ENCODE results near the gene TMEM131. TPM values are rescaled to one million over a fixed set of nuclear protein-coding genes. Genes with fewer than 3 reads are reported as not detected.
A peak's percentile ranks its signal among the peaks of the same experiment; 100 is the strongest.
"Not testable (repeated sequence)": the region's sequence is repeated elsewhere in the genome, so short reads cannot be mapped to it uniquely, and the experiment has no call there.

Gene TMEM131
- total and polyA plus RNA-seq, 10 of the 15 experiments (the other 5 are each of a cell fraction or from before 2014, with no cell fraction given): 6.0 to 48.2 (median 23.2) TPM

DNA sequence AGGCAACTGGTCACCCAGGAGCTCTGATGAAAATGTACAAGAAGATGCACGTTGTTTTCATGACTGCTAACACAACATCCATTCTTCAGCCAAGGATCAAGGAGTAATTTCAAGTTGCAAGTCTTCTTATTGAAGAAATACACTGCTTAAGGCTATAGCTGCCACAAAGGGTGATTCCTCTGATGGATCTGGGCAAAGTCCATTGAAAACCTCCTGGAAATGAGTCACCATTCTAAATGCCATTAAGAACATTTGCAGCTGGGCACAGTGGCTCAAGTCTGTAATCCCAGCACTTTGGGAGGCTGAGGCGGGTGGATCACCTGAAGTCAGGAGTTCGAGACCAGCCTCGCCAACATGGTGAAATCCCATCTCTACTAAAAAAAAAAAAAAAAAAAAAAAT lies 142.7 kb downstream of the TMEM131 start:
- H3K9me3 ChIP-seq (replicated peaks; ENCODE audit: control insufficient read depth, insufficient read depth, low read length); intact Hi-C loops (cut with micrococcal nuclease; ENCODE audit: unreplicated experiment); H3K27me3 ChIP-seq (replicated peaks in 1 of 2; ENCODE audit: control insufficient read depth in 2 of 2, insufficient read depth in 2 of 2, low read length in 1 of 2); FAIRE-seq; ATAC-seq; H3K4me2 ChIP-seq (ENCODE audit: control insufficient read depth, insufficient read depth); CTCF ChIA-PET; in situ Hi-C loops (cut with MboI); H3K9ac ChIP-seq (ENCODE audit: control insufficient read depth, insufficient read depth, low read length); BruUV-seq (replicated peaks); DNase-seq (ENCODE audit: low read depth, low spot score); H3K36me3 ChIP-seq (ENCODE audit: control insufficient read depth in 2 of 2, insufficient read depth in 2 of 2, low read length in 1 of 2); H3K4me3 ChIP-seq; H3K27ac ChIP-seq (ENCODE audit: control insufficient read depth, insufficient read depth); H3K79me2 ChIP-seq (ENCODE audit: control insufficient read depth, insufficient read depth, low read length); H2AFZ ChIP-seq (ENCODE audit: control insufficient read depth, low read depth, low read length); H4K20me1 ChIP-seq (ENCODE audit: control insufficient read depth, insufficient read depth); H3K4me1 ChIP-seq (ENCODE audit: control insufficient read depth, insufficient read depth, low read length): not testable (repeated sequence)
- 100% methylated on average over 2 of the region's 4 CpGs for WGBS (ENCODE audit: insufficient coverage, insufficient replicate concordance, low lambda C conversion rate, missing lambda C conversion rate)
- ChIA-PET RAD21 (ENCODE audit: unreplicated experiment) (interaction anchor here (0.7 kb wide), 1 partner anchor 46 kb away, joined by 3 read pairs; no protein-coding TSS in a partner anchor), POLR2A (interaction anchor here (0.6 kb wide), 1 partner anchor 138 kb away, joined by 4 read pairs; no protein-coding TSS in a partner anchor), SMC1A (ENCODE audit: uncharacterized antibody, unreplicated experiment) (interaction anchor here (1.1 to 1.8 kb wide), 4 partner anchors 17 to 83 kb away, joined by 4 to 5 read pairs (median 4); no protein-coding TSS in a partner anchor)

DNA sequence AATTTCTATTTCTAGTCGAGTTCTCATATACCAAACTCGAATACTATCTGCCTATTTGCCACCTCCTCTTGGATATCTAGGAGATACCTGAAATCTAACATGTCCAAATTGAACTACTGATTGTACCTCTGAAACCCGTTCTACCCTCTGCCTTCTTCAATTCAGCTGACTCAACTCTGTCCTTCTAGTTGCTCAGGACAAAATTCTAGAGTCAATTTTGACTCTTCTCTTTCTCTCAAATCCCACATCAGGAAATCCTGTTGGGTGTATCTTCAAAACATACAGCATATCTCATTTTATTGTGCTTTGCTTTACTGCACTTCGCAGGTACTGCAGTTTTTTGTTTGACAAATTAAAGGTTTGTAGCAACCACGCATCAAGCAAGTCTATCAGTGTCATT lies 144.6 kb downstream of the TMEM131 start:
- Histone ChIP-seq H3K4me1 (ENCODE audit: control insufficient read depth, insufficient read depth, low read length) (peaks cover 8% of the 10 kb centered on the region), H3K9ac (ENCODE audit: control insufficient read depth, insufficient read depth, low read length) (no peak overlapping the region), H2AFZ (ENCODE audit: control insufficient read depth, low read depth, low read length) (no peak overlapping the region), H3K79me2 (ENCODE audit: control insufficient read depth, insufficient read depth, low read length) (no peaks in the 10 kb centered on the region; the same call in 1 of the 2 replicates), H4K20me1 (ENCODE audit: control insufficient read depth, insufficient read depth) (no peaks in the 10 kb centered on the region), H3K36me3 (ENCODE audit: control insufficient read depth in 2 of 2, insufficient read depth in 2 of 2, low read length in 1 of 2) (peaks cover 0 to 3% of the 10 kb centered on the region in 2 experiments; a peak in 2 of 4 replicates), H3K27ac (ENCODE audit: control insufficient read depth, insufficient read depth) (no peak overlapping the region), H3K27me3 (replicated peaks in 1 of 2; ENCODE audit: control insufficient read depth in 2 of 2, insufficient read depth in 2 of 2, low read length in 1 of 2) (no peaks in the 10 kb centered on the region), H3K9me3 (replicated peaks; ENCODE audit: control insufficient read depth, insufficient read depth, low read length) (no peaks in the 10 kb centered on the region), H3K4me2 (ENCODE audit: control insufficient read depth, insufficient read depth) (no peak overlapping the region), H3K4me3 (no peak overlapping the region)
- CTCF ChIA-PET: no interaction called here
- FAIRE-seq (no peak), DNase-seq (ENCODE audit: low read depth, low spot score) (no peak), ATAC-seq (peak; percentile 44; the same call in 2 of the 3 replicates)
- no TSS peak for BruUV-seq (replicated peaks)
- RAD21 ChIA-PET (ENCODE audit: unreplicated experiment): no interaction called here
- POLR2A ChIA-PET: no interaction called here
- in situ Hi-C loops (cut with MboI): no loop called here
- TF ChIP-seq BCL11A (IDR thresholded peaks at IDR 0.05; ENCODE audit: low read depth, low read length) (no peak), WRNIP1 (IDR thresholded peaks at IDR 0.05; ENCODE audit: borderline replicate concordance, low read depth, low read length) (no peak), NFIC (IDR thresholded peaks at IDR 0.05; ENCODE audit: low read depth, low read length) (peak; percentile 67; the same call in 1 of the 2 replicates), POLR2A (IDR thresholded peaks at IDR 0.05; ENCODE audit: low read depth, low read length) (no peak), JUNB (IDR thresholded peaks at IDR 0.05) (peak; percentile 73), ZNF384 (IDR thresholded peaks at IDR 0.05; ENCODE audit: borderline replicate concordance, low read depth, low read length) (no peak), RUNX3 (IDR thresholded peaks at IDR 0.05; ENCODE audit: low read length) (peak; percentile 53), ZBTB40 (IDR thresholded peaks at IDR 0.05; ENCODE audit: borderline replicate concordance) (no peak), HDAC6 (IDR thresholded peaks at IDR 0.05; ENCODE audit: unreplicated experiment) (no peak)
- SMC1A ChIA-PET (ENCODE audit: uncharacterized antibody, unreplicated experiment): interaction anchor here (0.7 to 1.8 kb wide), 3 partner anchors 35 to 85 kb away, joined by 3 to 4 read pairs (median 3); no protein-coding TSS in a partner anchor
- intact Hi-C loops (cut with micrococcal nuclease; ENCODE audit: unreplicated experiment): no loop called here
- WGBS (ENCODE audit: insufficient coverage, insufficient replicate concordance, low lambda C conversion rate, missing lambda C conversion rate): under 1% methylated on average over 5 of the region's 5 CpGs

Measured in GM12878 (cell line).